ENCODE results near the gene ERC1.
"Not testable (repeated sequence)": the region's sequence is repeated elsewhere in the genome, so short reads cannot be mapped to it uniquely, and the experiment has no call there.

Gene ERC1

GRCh38 chr12:1130164-1130563 is 139.1 kb downstream of the ERC1 start:
- DNase-seq (ENCODE audit: low spot score): no peak

- DNase-seq (ENCODE audit: low spot score): no peak
These were observed 139.5 kb downstream of the ERC1 start for GRCh38 chr12:1130571-1130970.

GRCh38 chr12:1131811-1132224 is 140.8 kb downstream of the ERC1 start:
- no peak for DNase-seq (ENCODE audit: low spot score)

GRCh38 chr12:1132311-1132710 is 141.3 kb downstream of the ERC1 start:
- DNase-seq (ENCODE audit: low spot score): no peak

- DNase-seq (ENCODE audit: low spot score): no peak
These were observed 147.7 kb downstream of the ERC1 start for GRCh38 chr12:1138691-1139090.

GRCh38 chr12:1146758-1147157 is 155.7 kb downstream of the ERC1 start:
- not testable (repeated sequence) for DNase-seq (ENCODE audit: low spot score)

GRCh38 chr12:1147821-1148220 is 156.8 kb downstream of the ERC1 start:
- no peak for DNase-seq (ENCODE audit: low spot score)

- DNase-seq (ENCODE audit: low spot score): no peak
These were observed 166.0 kb downstream of the ERC1 start for GRCh38 chr12:1157046-1157445.

- DNase-seq (ENCODE audit: low spot score): no peak
These were observed 170.2 kb downstream of the ERC1 start for GRCh38 chr12:1161197-1161596.

GRCh38 chr12:1162081-1162760 is 171.2 kb downstream of the ERC1 start:
- no peak for DNase-seq (ENCODE audit: low spot score)

GRCh38 chr12:1167784-1168183 is 176.8 kb downstream of the ERC1 start:
- no peak for DNase-seq (ENCODE audit: low spot score)

GRCh38 chr12:1170411-1170810 is 179.4 kb downstream of the ERC1 start:
- DNase-seq (ENCODE audit: low spot score): no peak

GRCh38 chr12:1171657-1172408 is 180.8 kb downstream of the ERC1 start:
- no peak for DNase-seq (ENCODE audit: low spot score)

- DNase-seq (ENCODE audit: low spot score): no peak
These were observed 183.0 kb downstream of the ERC1 start for GRCh38 chr12:1173781-1174617.

- no peak for DNase-seq (ENCODE audit: low spot score)
These were observed 183.6 kb downstream of the ERC1 start for GRCh38 chr12:1174659-1175058.

- DNase-seq (ENCODE audit: low spot score): no peak
These were observed 185.2 kb downstream of the ERC1 start for GRCh38 chr12:1176191-1176590.

GRCh38 chr12:1179128-1179527 is 188.1 kb downstream of the ERC1 start:
- DNase-seq (ENCODE audit: low spot score): no peak

- no peak for DNase-seq (ENCODE audit: low spot score)
These were observed 191.0 kb downstream of the ERC1 start for GRCh38 chr12:1182069-1182468.

- no peak for DNase-seq (ENCODE audit: low spot score)
These were observed 193.4 kb downstream of the ERC1 start for GRCh38 chr12:1184402-1184801.

GRCh38 chr12:1185460-1186182 is 194.6 kb downstream of the ERC1 start:
- DNase-seq (ENCODE audit: low spot score): no peak

GRCh38 chr12:1186298-1186697 is 195.3 kb downstream of the ERC1 start:
- no peak for DNase-seq (ENCODE audit: low spot score)

- no peak for DNase-seq (ENCODE audit: low spot score)
These were observed 197.0 kb downstream of the ERC1 start for GRCh38 chr12:1188016-1188415.
